Prostate gland (tissue), 2 donors: Measurements from ENCODE around the gene NR3C1.

ENCODE experiments used
- CTCF ChIP-seq, 4 experiments: fragments of 200-600 bp in 2 of 4; fragments of 450-650 bp in 2 of 4; sonication (generic) in 2 of 4; IDR thresholded peaks; 1 replicate in 3 of 4; 2 replicates in 1 of 4; pipeline ENCODE4 v1.5.1; 2016 to 2019; ENCODE audit warnings: antibody characterized with exemption in 4 of 4, mild to moderate bottlenecking in 2 of 4, moderate library complexity in 2 of 4
- POLR2A ChIP-seq: fragments of 450-650 bp; IDR thresholded peaks from one replicate; pipeline ENCODE4 v1.6.1; 2016; ENCODE audit warnings: antibody characterized with exemption, mild to moderate bottlenecking
- POLR2AphosphoS5 ChIP-seq: sonication (generic); formaldehyde crosslinking; IDR thresholded peaks from one replicate; pipeline ENCODE4 v1.6.1; 2017; ENCODE audit warnings: antibody characterized with exemption

- TF ChIP-seq CTCF (IDR thresholded peaks at IDR 0.05) (no peak), POLR2A (no peak), POLR2AphosphoS5 (no peak)
These were observed 105.7 kb downstream of the NR3C1 start for GRCh38 chr5:143297756-143298155.
